Esophagus (tissue), 2 donors: ENCODE measurements around the gene LHX3. TPM values are rescaled to one million over a fixed set of nuclear protein-coding genes. Genes with fewer than 3 reads are reported as not detected.

Experiments used
- H3K27ac ChIP-seq, 2 donors: one replicate each; pipeline ENCODE4 v1.5.1; 2013; ENCODE audit warnings: low read depth in 2 of 2, mild to moderate bottlenecking in 2 of 2, inconsistent platforms in 1 of 2, low read length in 1 of 2, moderate library complexity in 1 of 2
- H3K27me3 ChIP-seq, 2 donors: one replicate each; pipeline ENCODE4 v1.6.1; 2013; ENCODE audit warnings: low read length in 2 of 2, control low read depth in 1 of 2, mild to moderate bottlenecking in 1 of 2; ENCODE audit not compliant: insufficient read depth in 2 of 2, control insufficient read depth in 1 of 2
- H3K36me3 ChIP-seq, 2 donors: one replicate each; pipeline ENCODE4 v1.6.1; 2013; ENCODE audit warnings: low read length in 1 of 2; ENCODE audit not compliant: control insufficient read depth in 2 of 2, insufficient read depth in 2 of 2
- H3K4me1 ChIP-seq, 2 donors: one replicate each; pipeline ENCODE4 v1.6.1; 2013; ENCODE audit warnings: low read length in 1 of 2; ENCODE audit not compliant: control insufficient read depth in 2 of 2, insufficient read depth in 2 of 2
- H3K4me3 ChIP-seq, 2 donors: one replicate each; pipeline ENCODE4 v1.5.1; 2013; ENCODE audit warnings: low read length in 2 of 2, mild to moderate bottlenecking in 2 of 2, low read depth in 1 of 2, moderate library complexity in 1 of 2
- H3K9me3 ChIP-seq, 2 donors: one replicate each; pipeline ENCODE4 v1.6.1; 2013; ENCODE audit warnings: mild to moderate bottlenecking in 2 of 2, low read depth in 1 of 2, low read length in 1 of 2, moderate library complexity in 1 of 2; ENCODE audit not compliant: control insufficient read depth in 2 of 2, insufficient read depth in 1 of 2
- WGBS, 2 donors: extraction: QIAGEN DNeasy Blood & Tissue Kit; methylation state at CpG; one replicate each; pipeline ENCODE4 v1.1.7; 2013; 5-methylcytosine and 5-hydroxymethylcytosine counted together
- polyA plus RNA-seq, 2 donors: library from polyadenylated mRNA; stranded (reverse); fragments of 200-250 nt; gene quantifications; one replicate each; pipeline ENCODE4 v1.2.3, GENCODE V29; 2013
- donor health status: healthy with polysubstance abuse.
- donor health status: Bipolar disorder and iron deficiency.

The LHX3 gene
- polyA plus RNA-seq, 2 donors: not detected

GRCh38 chr9:136220017-136220729, 15.2 kb upstream of the LHX3 start:
- Histone ChIP-seq H3K4me3 (no peak overlapping the region), H3K9me3 (peaks cover 0 to 2% of the 10 kb centered on the region in 2 donors), H3K27me3 (no peaks in the 10 kb centered on the region), H3K27ac (no peak overlapping the region), H3K36me3 (peaks cover 4 to 42% of the 10 kb centered on the region in 2 donors), H3K4me1 (peaks cover 0 to 2% of the 10 kb centered on the region in 2 donors)
- WGBS, 2 donors: 61 to 75% methylated on average over 15 of the region's 15 CpGs

GRCh38 chr9:136219276-136219675, 14.3 kb upstream of the LHX3 start:
- no peaks in the 10 kb centered on the region for H3K27me3 ChIP-seq
- peaks cover 6 to 48% of the 10 kb centered on the region in 2 donors for H3K36me3 ChIP-seq
- peaks cover 0 to 2% of the 10 kb centered on the region in 2 donors for H3K4me1 ChIP-seq
- no peak overlapping the region for H3K4me3 ChIP-seq
- peak overlapping the region in 1 of 2 donors; percentile 17 for H3K27ac ChIP-seq
- WGBS, 2 donors: 53 to 69% methylated on average over 13 of the region's 13 CpGs
- H3K9me3 ChIP-seq: peaks cover 0 to 6% of the 10 kb centered on the region in 2 donors

- Histone ChIP-seq H3K4me1 (peaks cover 0 to 2% of the 10 kb centered on the region in 2 donors), H3K27me3 (no peaks in the 10 kb centered on the region), H3K9me3 (peaks cover 0 to 9% of the 10 kb centered on the region in 2 donors), H3K4me3 (no peak overlapping the region), H3K36me3 (peaks cover 7 to 49% of the 10 kb centered on the region in 2 donors), H3K27ac (no peak overlapping the region)
- WGBS, 2 donors: 84 to 91% methylated on average over 15 of the region's 15 CpGs
These were observed 13.7 kb upstream of the LHX3 start for GRCh38 chr9:136218673-136219072.

- Histone ChIP-seq H3K9me3 (peaks cover 0 to 11% of the 10 kb centered on the region in 2 donors), H3K27me3 (no peaks in the 10 kb centered on the region), H3K4me3 (no peak overlapping the region), H3K27ac (no peak overlapping the region), H3K4me1 (peaks cover 0 to 2% of the 10 kb centered on the region in 2 donors), H3K36me3 (peaks cover 7 to 51% of the 10 kb centered on the region in 2 donors)
- WGBS, 2 donors: 94 to 95% methylated on average over 16 of the region's 16 CpGs
These were observed 13.3 kb upstream of the LHX3 start for GRCh38 chr9:136218271-136218670.

- H3K27me3 ChIP-seq: no peaks in the 10 kb centered on the region
- peaks cover 0 to 2% of the 10 kb centered on the region in 2 donors for H3K4me1 ChIP-seq
- no peak overlapping the region for H3K4me3 ChIP-seq
- H3K36me3 ChIP-seq: peaks cover 7 to 46% of the 10 kb centered on the region in 2 donors
- 92 to 93% methylated on average over 36 to 37 of the region's 37 CpGs for WGBS, 2 donors
- H3K9me3 ChIP-seq: peaks cover 0 to 11% of the 10 kb centered on the region in 2 donors
- H3K27ac ChIP-seq: no peak overlapping the region
These were observed 11.8 kb upstream of the LHX3 start for GRCh38 chr9:136216541-136217244.

GRCh38 chr9:136213733-136214132, 8.8 kb upstream of the LHX3 start:
- H3K36me3 ChIP-seq: peaks cover 7 to 47% of the 10 kb centered on the region in 2 donors
- H3K9me3 ChIP-seq: peaks cover 0 to 11% of the 10 kb centered on the region in 2 donors
- WGBS, 2 donors: 92 to 99% methylated on average over 9 of the region's 9 CpGs
- no peaks in the 10 kb centered on the region for H3K4me1 ChIP-seq
- H3K27ac ChIP-seq: no peak overlapping the region
- H3K27me3 ChIP-seq: no peaks in the 10 kb centered on the region
- no peak overlapping the region for H3K4me3 ChIP-seq

GRCh38 chr9:136212345-136212950, 7.5 kb upstream of the LHX3 start:
- H3K27me3 ChIP-seq: no peaks in the 10 kb centered on the region
- WGBS, 2 donors: 90 to 91% methylated on average over 28 of the region's 28 CpGs
- peaks cover 0 to 11% of the 10 kb centered on the region in 2 donors for H3K9me3 ChIP-seq
- H3K4me3 ChIP-seq: no peak overlapping the region
- no peak overlapping the region for H3K27ac ChIP-seq
- peaks cover 3 to 42% of the 10 kb centered on the region in 2 donors for H3K36me3 ChIP-seq
- H3K4me1 ChIP-seq: no peaks in the 10 kb centered on the region

GRCh38 chr9:136211441-136212344, 6.8 kb upstream of the LHX3 start:
- H3K27ac ChIP-seq: no peak overlapping the region
- H3K36me3 ChIP-seq: peaks cover 3 to 39% of the 10 kb centered on the region in 2 donors
- no peaks in the 10 kb centered on the region for H3K4me1 ChIP-seq
- H3K9me3 ChIP-seq: peaks cover 0 to 11% of the 10 kb centered on the region in 2 donors
- no peak overlapping the region for H3K4me3 ChIP-seq
- 90 to 91% methylated on average over 35 of the region's 35 CpGs for WGBS, 2 donors
- no peaks in the 10 kb centered on the region for H3K27me3 ChIP-seq

- 92 to 93% methylated on average over 15 of the region's 15 CpGs for WGBS, 2 donors
- no peaks in the 10 kb centered on the region for H3K27me3 ChIP-seq
- no peaks in the 10 kb centered on the region for H3K4me1 ChIP-seq
- H3K36me3 ChIP-seq: peaks cover 3 to 34% of the 10 kb centered on the region in 2 donors
- H3K9me3 ChIP-seq: peaks cover 0 to 10% of the 10 kb centered on the region in 2 donors
- no peak overlapping the region for H3K4me3 ChIP-seq
- no peak overlapping the region for H3K27ac ChIP-seq
These were observed 6.1 kb upstream of the LHX3 start for GRCh38 chr9:136211006-136211405.
